HTR-8/SVneo (cell line): Measurements from ENCODE around the gene KCNQ4.

Source experiments
- DNase-seq: peaks from one replicate; pipeline ENCODE4 v3.0.0; 2011; ENCODE audit warnings: low spot score, mixed read lengths; ENCODE audit not compliant: insufficient read length
- FAIRE-seq: peaks from 2 replicates; lab custom pipeline; 2011; peaks lifted over from hg19 to GRCh38; lab: Jason Lieb, UNC

The KCNQ4 gene

GRCh38 chr1:40753142-40753882, 30.3 kb upstream of the KCNQ4 start:
- no peak for FAIRE-seq

GRCh38 chr1:40754201-40754600, 29.4 kb upstream of the KCNQ4 start:
- DNase-seq (no peak), FAIRE-seq (no peak)

More at GRCh38 chr1:40753142-40753882, 30.3 kb upstream of the KCNQ4 start:
- DNase-seq, result no peak

GRCh38 chr1:40755067-40755466, 28.5 kb upstream of the KCNQ4 start:
- no peak for FAIRE-seq

GRCh38 chr1:40756523-40756922, 27.1 kb upstream of the KCNQ4 start:
- FAIRE-seq, result no peak
- DNase-seq, result no peak

More at GRCh38 chr1:40755067-40755466, 28.5 kb upstream of the KCNQ4 start:
- DNase-seq, result no peak

- no peak for FAIRE-seq
- no peak for DNase-seq
These were observed 26.5 kb upstream of the KCNQ4 start for GRCh38 chr1:40757084-40757483.

- FAIRE-seq (no peak), DNase-seq (no peak)
These were observed 25.6 kb upstream of the KCNQ4 start for GRCh38 chr1:40758004-40758403.

- DNase-seq, result no peak
- no peak for FAIRE-seq
These were observed 24.8 kb upstream of the KCNQ4 start for GRCh38 chr1:40758578-40759343.

GRCh38 chr1:40760984-40761383, 22.6 kb upstream of the KCNQ4 start:
- no peak for DNase-seq
- FAIRE-seq, result no peak

GRCh38 chr1:40762144-40762923, 21.3 kb upstream of the KCNQ4 start:
- FAIRE-seq (no peak), DNase-seq (no peak)

- no peak for FAIRE-seq
- no peak for DNase-seq
These were observed 19.6 kb upstream of the KCNQ4 start for GRCh38 chr1:40763742-40764532.

- DNase-seq (no peak), FAIRE-seq (no peak)
These were observed 18.6 kb upstream of the KCNQ4 start for GRCh38 chr1:40764981-40765380.

GRCh38 chr1:40766017-40766416, 17.6 kb upstream of the KCNQ4 start:
- no peak for DNase-seq
- FAIRE-seq, result no peak

- DNase-seq (no peak), FAIRE-seq (no peak)
These were observed 17.0 kb upstream of the KCNQ4 start for GRCh38 chr1:40766560-40766959.

- DNase-seq (no peak), FAIRE-seq (no peak)
These were observed 15.2 kb upstream of the KCNQ4 start for GRCh38 chr1:40768146-40768990.

GRCh38 chr1:40769815-40770214, 13.8 kb upstream of the KCNQ4 start:
- DNase-seq, result no peak
- FAIRE-seq, result no peak

GRCh38 chr1:40770296-40771070, 13.1 kb upstream of the KCNQ4 start:
- DNase-seq (no peak), FAIRE-seq (no peak)

- FAIRE-seq, result no peak
- no peak for DNase-seq
These were observed 11.2 kb upstream of the KCNQ4 start for GRCh38 chr1:40772146-40772955.
